C4-2B (cell line): Measurements from ENCODE around the gene MESP2.

Source experiments
- ZFX ChIP-seq: fragments of 450-650 bp; IDR thresholded peaks from 2 replicates; pipeline ENCODE4 v1.6.1; 2017
- TF ChIP-seq, protein P1 (sequence below): fragments of 450-650 bp; conservative IDR thresholded peaks from 2 replicates; pipeline ENCODE4 v1.5.1; 2017; ENCODE audit warnings: mild to moderate bottlenecking

- TF ChIP-seq, protein P1, sequence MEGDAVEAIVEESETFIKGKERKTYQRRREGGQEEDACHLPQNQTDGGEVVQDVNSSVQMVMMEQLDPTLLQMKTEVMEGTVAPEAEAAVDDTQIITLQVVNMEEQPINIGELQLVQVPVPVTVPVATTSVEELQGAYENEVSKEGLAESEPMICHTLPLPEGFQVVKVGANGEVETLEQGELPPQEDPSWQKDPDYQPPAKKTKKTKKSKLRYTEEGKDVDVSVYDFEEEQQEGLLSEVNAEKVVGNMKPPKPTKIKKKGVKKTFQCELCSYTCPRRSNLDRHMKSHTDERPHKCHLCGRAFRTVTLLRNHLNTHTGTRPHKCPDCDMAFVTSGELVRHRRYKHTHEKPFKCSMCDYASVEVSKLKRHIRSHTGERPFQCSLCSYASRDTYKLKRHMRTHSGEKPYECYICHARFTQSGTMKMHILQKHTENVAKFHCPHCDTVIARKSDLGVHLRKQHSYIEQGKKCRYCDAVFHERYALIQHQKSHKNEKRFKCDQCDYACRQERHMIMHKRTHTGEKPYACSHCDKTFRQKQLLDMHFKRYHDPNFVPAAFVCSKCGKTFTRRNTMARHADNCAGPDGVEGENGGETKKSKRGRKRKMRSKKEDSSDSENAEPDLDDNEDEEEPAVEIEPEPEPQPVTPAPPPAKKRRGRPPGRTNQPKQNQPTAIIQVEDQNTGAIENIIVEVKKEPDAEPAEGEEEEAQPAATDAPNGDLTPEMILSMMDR, result no peak
- no peak for TF ChIP-seq ZFX
These were observed 45.9 kb downstream of the MESP2 start for GRCh38 chr15:89822026-89822425.
